GM21576 (cell line): ENCODE results near the gene ARCN1.
A peak's percentile ranks its signal among the peaks of the same experiment; 100 is the strongest.

Experiments
- ATAC-seq: cut with Tn5 transposase; IDR thresholded peaks from one replicate; pipeline ENCODE4 v1.9.1; 2021; ENCODE audit warnings: mild to moderate bottlenecking, moderate library complexity; ENCODE audit not compliant: unreplicated experiment

The ARCN1 gene

GRCh38 chr11:118572061-118572980, at the start of gene ARCN1:
Gene ARCN1, plus strand, starts transcription at chr11:118572409. Its CDS starts 139 bp downstream, at chr11:118572548.
- peak; percentile 78 for ATAC-seq

- no peak for ATAC-seq
These were observed 49.6 kb upstream of the ARCN1 start for GRCh38 chr11:118522571-118523072.

- ATAC-seq, result no peak
These were observed 47.9 kb upstream of the ARCN1 start for GRCh38 chr11:118524356-118524755.

- ATAC-seq, result no peak
These were observed 47.3 kb upstream of the ARCN1 start for GRCh38 chr11:118524757-118525470.

GRCh38 chr11:118526688-118527087, 45.5 kb upstream of the ARCN1 start:
- no peak for ATAC-seq

GRCh38 chr11:118527109-118527508, 45.1 kb upstream of the ARCN1 start, which contains the start of gene TTC36:
Gene TTC36, plus strand, starts transcription at chr11:118527474. Its CDS starts 21 bp downstream, at chr11:118527495.
- ATAC-seq, result no peak

- ATAC-seq, result no peak
These were observed 43.7 kb upstream of the ARCN1 start for GRCh38 chr11:118528511-118528910.

GRCh38 chr11:118529584-118530175, 42.5 kb upstream of the ARCN1 start:
- ATAC-seq, result no peak

- ATAC-seq, result no peak
These were observed 42.0 kb upstream of the ARCN1 start for GRCh38 chr11:118530180-118530682.

- ATAC-seq, result peak; percentile 56
These were observed 41.3 kb upstream of the ARCN1 start, which contains the start of gene TMEM25 for GRCh38 chr11:118530683-118531596. Gene TMEM25, plus strand, starts transcription at chr11:118531192. Its CDS starts 610 bp downstream, at chr11:118531802.

- ATAC-seq, result no peak
These were observed 40.6 kb upstream of the ARCN1 start for GRCh38 chr11:118531597-118532084.

- ATAC-seq, result no peak
These were observed 40.1 kb upstream of the ARCN1 start for GRCh38 chr11:118532091-118532490.

- ATAC-seq, result no peak
These were observed 39.1 kb upstream of the ARCN1 start for GRCh38 chr11:118532852-118533768.

GRCh38 chr11:118533769-118534729, 38.2 kb upstream of the ARCN1 start:
- no peak for ATAC-seq

- ATAC-seq, result no peak
These were observed 36.9 kb upstream of the ARCN1 start for GRCh38 chr11:118535261-118535660.

GRCh38 chr11:118536726-118537125, 35.5 kb upstream of the ARCN1 start:
- ATAC-seq, result no peak

- ATAC-seq, result no peak
These were observed 34.7 kb upstream of the ARCN1 start for GRCh38 chr11:118537409-118537980.
